GM19467 (cell line): ENCODE results near the gene CCDC68.
"Not testable (repeated sequence)": the region's sequence is repeated elsewhere in the genome, so short reads cannot be mapped to it uniquely, and the experiment has no call there.

Experiments
- ATAC-seq: cut with Tn5 transposase; IDR thresholded peaks from one replicate; pipeline ENCODE4 v1.9.1; 2021; ENCODE audit warnings: mild to moderate bottlenecking, moderate library complexity; ENCODE audit not compliant: unreplicated experiment

Gene CCDC68

GRCh38 chr18:54958704-54959625 is at the start of gene CCDC68:
Gene CCDC68 (minus strand): TSS chr18:54959461. CDS start chr18:54942791, 16,670 bp downstream.
- no peak for ATAC-seq

GRCh38 chr18:55007602-55008001 is 48.3 kb upstream of the CCDC68 start:
- ATAC-seq = no peak

GRCh38 chr18:55003695-55004094 is 44.4 kb upstream of the CCDC68 start:
- ATAC-seq = no peak

- ATAC-seq = no peak
Measured at GRCh38 chr18:55002261-55002660, 43.0 kb upstream of the CCDC68 start.

- no peak for ATAC-seq
Measured at GRCh38 chr18:55001394-55002024, 42.2 kb upstream of the CCDC68 start.

GRCh38 chr18:55000529-55000928 is 41.3 kb upstream of the CCDC68 start:
- ATAC-seq = no peak

- no peak for ATAC-seq
Measured at GRCh38 chr18:54999016-54999415, 39.8 kb upstream of the CCDC68 start.

GRCh38 chr18:54995421-54996143 is 36.3 kb upstream of the CCDC68 start:
- no peak for ATAC-seq

GRCh38 chr18:54991981-54992380 is 32.7 kb upstream of the CCDC68 start:
- no peak for ATAC-seq

- no peak for ATAC-seq
Measured at GRCh38 chr18:54984908-54985307, 25.6 kb upstream of the CCDC68 start.

- ATAC-seq = no peak
Measured at GRCh38 chr18:54983791-54984190, 24.5 kb upstream of the CCDC68 start.

GRCh38 chr18:54983041-54983686 is 23.9 kb upstream of the CCDC68 start:
- peak; percentile 62 for ATAC-seq

GRCh38 chr18:54981076-54981475 is 21.8 kb upstream of the CCDC68 start:
- ATAC-seq = no peak

- no peak for ATAC-seq
Measured at GRCh38 chr18:54975598-54975997, 16.3 kb upstream of the CCDC68 start.

GRCh38 chr18:54973046-54973445 is 13.8 kb upstream of the CCDC68 start:
- ATAC-seq = no peak

- no peak for ATAC-seq
Measured at GRCh38 chr18:54968807-54969206, 9.5 kb upstream of the CCDC68 start.

GRCh38 chr18:54968237-54968636 is 9.0 kb upstream of the CCDC68 start:
- ATAC-seq = not testable (repeated sequence)

- no peak for ATAC-seq
Measured at GRCh38 chr18:54967786-54968185, 8.5 kb upstream of the CCDC68 start.

GRCh38 chr18:54964741-54965140 is 5.5 kb upstream of the CCDC68 start:
- no peak for ATAC-seq

- no peak for ATAC-seq
Measured at GRCh38 chr18:54962919-54963645, 3.8 kb upstream of the CCDC68 start.
